Measurements from ENCODE around the gene BTRC. TPM values are rescaled to one million over a fixed set of nuclear protein-coding genes. Genes with fewer than 3 reads are reported as not detected.

The BTRC gene
- total and polyA plus RNA-seq, 12 donors, result 9.5 to 49.9 (median 34.2) TPM

DNA sequence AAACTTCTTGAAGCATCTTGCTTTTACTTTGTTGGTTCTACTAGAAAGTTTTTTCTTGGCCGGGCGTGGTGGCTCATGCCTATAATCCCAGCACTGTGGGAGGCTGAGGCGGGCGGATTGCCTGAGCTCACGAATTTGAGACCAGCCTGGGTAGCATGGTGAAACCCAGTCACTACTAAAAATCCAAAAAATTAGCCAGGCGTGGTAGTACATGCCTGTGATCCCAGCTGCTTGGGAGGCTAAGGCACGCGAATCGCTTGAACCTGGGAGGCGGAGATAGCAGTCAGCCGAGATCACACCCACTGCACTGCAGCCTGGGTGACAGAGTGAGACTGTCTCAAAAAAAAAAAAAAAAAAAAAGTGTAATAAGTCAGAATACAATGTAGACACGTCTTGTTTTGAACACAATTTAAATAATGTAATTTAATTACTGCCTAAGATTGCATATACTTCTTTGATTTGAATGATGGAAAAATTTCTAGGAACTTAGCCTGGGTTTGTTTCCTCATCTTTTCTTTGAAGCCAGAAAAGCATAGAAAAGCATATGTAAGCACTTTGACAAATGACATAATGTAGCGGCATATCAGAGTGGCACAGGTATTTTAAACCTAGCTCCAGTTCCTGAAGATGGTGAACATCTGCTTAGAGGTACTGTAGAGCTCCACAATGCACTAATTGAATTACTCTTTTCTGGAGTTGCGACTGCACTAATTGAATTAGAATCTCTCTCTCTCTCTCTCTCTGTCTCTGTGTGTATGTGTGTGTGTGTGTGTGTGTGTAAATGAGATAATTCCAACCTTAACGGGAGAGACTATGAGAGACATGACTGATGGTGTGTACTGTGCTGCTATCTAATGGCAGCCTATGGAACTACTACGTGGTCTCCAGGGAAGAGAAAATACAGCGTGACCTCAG, 87.8 kb downstream of the BTRC start:
- WGBS, 2 donors, result 74 to 75% methylated on average over 17 of the region's 17 CpGs
- H3K36me3 ChIP-seq, result no peaks in the 10 kb centered on the region
- H3K27me3 ChIP-seq, result no peaks in the 10 kb centered on the region
- intact Hi-C loops (cut with DNase I), result loop anchor here in 9 of 10 donors (1.0 to 10.0 kb wide), 8 partner anchors 84 to 227 kb away; partner anchors contain the start of gene BTRC (in 1 of the 9)
- TF ChIP-seq, protein P1, sequence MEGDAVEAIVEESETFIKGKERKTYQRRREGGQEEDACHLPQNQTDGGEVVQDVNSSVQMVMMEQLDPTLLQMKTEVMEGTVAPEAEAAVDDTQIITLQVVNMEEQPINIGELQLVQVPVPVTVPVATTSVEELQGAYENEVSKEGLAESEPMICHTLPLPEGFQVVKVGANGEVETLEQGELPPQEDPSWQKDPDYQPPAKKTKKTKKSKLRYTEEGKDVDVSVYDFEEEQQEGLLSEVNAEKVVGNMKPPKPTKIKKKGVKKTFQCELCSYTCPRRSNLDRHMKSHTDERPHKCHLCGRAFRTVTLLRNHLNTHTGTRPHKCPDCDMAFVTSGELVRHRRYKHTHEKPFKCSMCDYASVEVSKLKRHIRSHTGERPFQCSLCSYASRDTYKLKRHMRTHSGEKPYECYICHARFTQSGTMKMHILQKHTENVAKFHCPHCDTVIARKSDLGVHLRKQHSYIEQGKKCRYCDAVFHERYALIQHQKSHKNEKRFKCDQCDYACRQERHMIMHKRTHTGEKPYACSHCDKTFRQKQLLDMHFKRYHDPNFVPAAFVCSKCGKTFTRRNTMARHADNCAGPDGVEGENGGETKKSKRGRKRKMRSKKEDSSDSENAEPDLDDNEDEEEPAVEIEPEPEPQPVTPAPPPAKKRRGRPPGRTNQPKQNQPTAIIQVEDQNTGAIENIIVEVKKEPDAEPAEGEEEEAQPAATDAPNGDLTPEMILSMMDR (IDR thresholded peaks at IDR 0.05), result peak in 8 of 9 donors; percentile 29 to 68 (median 62)
- no peaks in the 10 kb centered on the region for H3K9me3 ChIP-seq
- peaks cover 0 to 34% (median 16%) of the 10 kb centered on the region in 9 donors for H3K4me1 ChIP-seq
- H3K27ac ChIP-seq, result no peak overlapping the region
- ATAC-seq, result peak; percentile 82 to 93 (median 84)
- H3K4me3 ChIP-seq, result no peak overlapping the region
- DNase-seq, result peak in 1 of 2 donors; percentile 17

DNA sequence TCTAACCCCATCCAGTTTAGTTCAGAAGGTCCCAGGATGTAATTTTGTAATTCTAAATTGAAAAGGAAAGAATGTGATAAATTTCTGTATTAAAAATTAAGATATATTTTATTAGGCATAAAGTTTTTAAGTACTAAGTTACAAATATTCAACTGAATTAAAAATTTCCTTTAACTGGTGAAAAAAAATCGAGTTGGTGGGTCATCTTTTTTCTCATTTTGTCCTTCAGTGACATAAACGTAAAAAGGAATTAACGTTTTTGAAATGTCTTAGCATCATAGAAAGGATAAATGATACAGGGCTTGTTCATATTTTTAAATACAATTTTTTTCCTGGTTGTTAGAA, 88.5 kb downstream of the BTRC start:
- Histone ChIP-seq H3K27me3 (no peaks in the 10 kb centered on the region), H3K27ac (no peak overlapping the region), H3K36me3 (no peaks in the 10 kb centered on the region), H3K9me3 (no peaks in the 10 kb centered on the region), H3K4me3 (no peak overlapping the region), H3K4me1 (peaks cover 0 to 34% (median 22%) of the 10 kb centered on the region in 9 donors)
- 58 to 69% methylated on average over 3 of the region's 3 CpGs for WGBS, 2 donors
- intact Hi-C loops (cut with DNase I), result loop anchor here in 8 of 10 donors (2.0 to 10.0 kb wide), 7 partner anchors 85 to 228 kb away; partner anchors contain the start of gene BTRC (in 1 of the 8)
- ATAC-seq (no peak), DNase-seq (no peak)
- TF ChIP-seq, protein P1 (IDR thresholded peaks at IDR 0.05), result no peak

DNA sequence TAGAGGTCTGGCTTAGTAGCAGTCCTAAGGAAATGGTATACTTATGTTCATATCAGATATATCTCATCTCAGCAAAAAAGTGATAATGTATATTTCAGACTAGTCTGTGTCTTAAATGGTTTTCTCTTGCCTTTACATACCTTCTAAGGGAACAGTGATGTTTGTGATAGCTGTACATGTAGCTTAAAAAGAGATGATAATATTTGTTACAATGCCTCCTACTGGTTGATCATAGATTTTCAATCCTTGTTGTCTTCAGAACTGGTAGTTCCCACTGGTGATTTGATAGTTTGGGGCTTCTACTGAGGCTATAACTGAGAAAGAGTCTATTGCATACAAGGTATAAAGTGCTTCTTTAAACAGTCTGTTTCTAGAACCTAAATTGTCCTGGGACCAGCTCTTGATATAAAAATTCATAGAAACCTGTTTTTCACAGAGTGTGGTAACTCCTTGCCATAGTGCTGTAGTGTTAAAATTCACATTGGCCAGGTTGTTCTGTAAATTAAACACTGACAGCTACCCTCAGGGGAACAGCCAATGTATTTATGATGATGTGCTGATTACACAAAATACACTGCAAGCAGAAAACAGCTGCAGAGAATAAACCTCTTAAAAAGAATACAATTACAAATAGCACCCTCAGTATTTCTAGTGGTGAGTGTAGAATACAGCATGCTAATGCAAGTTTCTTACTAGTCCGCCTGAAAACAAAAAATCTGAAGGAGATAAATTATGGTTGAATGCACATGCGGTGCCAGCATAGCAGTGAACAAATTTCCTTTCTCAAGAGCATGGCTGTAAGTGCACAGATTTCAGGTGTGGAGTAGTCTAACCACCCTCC, 90.3 kb downstream of the BTRC start:
- DNase-seq (no peak), ATAC-seq (no peak)
- H3K9me3 ChIP-seq, result no peaks in the 10 kb centered on the region
- H3K36me3 ChIP-seq, result no peaks in the 10 kb centered on the region
- H3K4me1 ChIP-seq, result peaks cover 0 to 40% (median 20%) of the 10 kb centered on the region in 9 donors
- TF ChIP-seq, protein P1 (IDR thresholded peaks at IDR 0.05), result peak in 6 of 9 donors; percentile 14 to 35 (median 22)
- no peak overlapping the region for H3K27ac ChIP-seq
- intact Hi-C loops (cut with DNase I), result loop anchor here in 8 of 10 donors (5.0 to 10.0 kb wide), 6 partner anchors 87 to 229 kb away; partner anchors contain the start of gene BTRC (in 1 of the 8)
- WGBS, 2 donors, result 80 to 92% methylated on average over 2 of the region's 2 CpGs
- no peaks in the 10 kb centered on the region for H3K27me3 ChIP-seq
- H3K4me3 ChIP-seq, result no peak overlapping the region

DNA sequence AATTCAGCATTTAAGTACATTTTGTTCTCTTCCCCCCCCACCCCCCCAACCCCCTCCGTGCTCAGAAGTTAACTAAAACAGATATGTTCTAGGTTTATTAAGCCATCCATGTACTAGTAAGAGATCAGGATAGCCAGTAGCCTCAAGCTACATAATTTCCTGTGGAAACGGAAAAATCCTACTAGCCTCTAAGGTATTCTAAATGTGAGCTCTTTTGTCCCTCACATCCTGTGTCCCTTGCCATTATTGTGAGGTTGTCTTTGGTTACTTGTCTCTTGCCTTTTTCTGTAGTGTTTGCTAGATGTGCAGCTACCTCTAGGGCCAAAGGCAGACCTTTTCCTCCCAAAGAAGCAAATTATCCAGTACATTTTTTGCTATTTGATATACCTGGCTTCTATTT, 92.1 kb downstream of the BTRC start:
- H3K36me3 ChIP-seq, result no peaks in the 10 kb centered on the region
- no peaks in the 10 kb centered on the region for H3K27me3 ChIP-seq
- 47 to 55% methylated on average over 2 of the region's 2 CpGs for WGBS, 2 donors
- DNase-seq, result no peak
- H3K27ac ChIP-seq, result peak overlapping the region in 7 of 10 donors; percentile 14 to 61 (median 55)
- TF ChIP-seq, protein P1 (IDR thresholded peaks at IDR 0.05), result no peak
- H3K4me1 ChIP-seq, result peaks cover 0 to 43% (median 26%) of the 10 kb centered on the region in 9 donors
- no peak overlapping the region for H3K4me3 ChIP-seq
- no peaks in the 10 kb centered on the region for H3K9me3 ChIP-seq
- peak in 2 of 8 donors; percentile 17 to 29 for ATAC-seq
- intact Hi-C loops (cut with DNase I), result loop anchor here in 6 of 10 donors (2.0 to 10.0 kb wide), 5 partner anchors 141 to 231 kb away; no protein-coding TSS in a partner anchor
